NCI-H2196 (cell line): ENCODE measurements around the gene CBR1.

Source experiments
- DNase-seq: peaks from one replicate; lab custom pipeline; 2025; ENCODE audit not compliant: unreplicated experiment; lab: John Stamatoyannopoulos, UW

Gene CBR1

GRCh38 chr21:36113647-36114428, 44.0 kb downstream of the CBR1 start:
- DNase-seq, result peak; percentile 67

GRCh38 chr21:36115138-36115730, 45.4 kb downstream of the CBR1 start:
- DNase-seq, result no peak

- no peak for DNase-seq
Measured at GRCh38 chr21:36117286-36117741, 47.5 kb downstream of the CBR1 start.

- DNase-seq, result no peak
Measured at GRCh38 chr21:36120304-36120888, 50.6 kb downstream of the CBR1 start.
